SK-N-SH treated with all-trans-retinoic acid at 6 μM for 48 hours (cell line): ENCODE data around the gene OR10G6.

Experiments used
- ATAC-seq: fragments of 200-7000 bp; cut with Tn5 transposase; 3 replicates; pipeline ENCODE4 v1.9.1; 2020; ENCODE audit warnings: mild to moderate bottlenecking, moderate library complexity
- ARNTL ChIP-seq: fragments of 450-650 bp; formaldehyde crosslinking; IDR thresholded peaks from 2 replicates; pipeline ENCODE4 v1.5.0; 2020; ENCODE audit warnings: low read depth, mild to moderate bottlenecking, moderate library complexity, borderline replicate concordance
- BACH2 ChIP-seq: fragments of 250-450 bp; sonication (Bioruptor Pico); IDR thresholded peaks from 2 replicates; pipeline ENCODE4 v1.9.0; 2021; ENCODE audit warnings: mild to moderate bottlenecking, borderline replicate concordance
- CSDC2 ChIP-seq: fragments of 250-450 bp; sonication (Bioruptor Pico); IDR thresholded peaks from 2 replicates; pipeline ENCODE4 v1.5.0; 2020; ENCODE audit warnings: mild to moderate bottlenecking, moderate library complexity
- GLIS3 ChIP-seq: fragments of 250-450 bp; sonication (Bioruptor Pico); IDR thresholded peaks from 2 replicates; pipeline ENCODE4 v1.5.0; 2020; ENCODE audit warnings: mild to moderate bottlenecking, moderate library complexity
- ISL1 ChIP-seq: fragments of 250-450 bp; sonication (Bioruptor Pico); IDR thresholded peaks from 2 replicates; pipeline ENCODE4 v2.1.2; 2022; ENCODE audit warnings: mild to moderate bottlenecking, moderate library complexity
- OSR1 ChIP-seq: fragments of 250-450 bp; sonication (Bioruptor Pico); IDR thresholded peaks from 2 replicates; pipeline ENCODE4 v1.8.0; 2022; ENCODE audit warnings: moderate library complexity, mild to moderate bottlenecking, inconsistent platforms
- PPARA ChIP-seq: fragments of 250-450 bp; sonication (Bioruptor Pico); IDR thresholded peaks from 2 replicates; pipeline ENCODE4 v1.5.0; 2020; ENCODE audit warnings: mild to moderate bottlenecking, borderline replicate concordance
- RARB ChIP-seq: fragments of 250-450 bp; sonication (Bioruptor Pico); IDR thresholded peaks from 2 replicates; pipeline ENCODE4 v1.8.0; 2021; ENCODE audit warnings: mild to moderate bottlenecking, moderate library complexity
- SNAI2 ChIP-seq: fragments of 250-450 bp; sonication (Bioruptor Pico); IDR thresholded peaks from 2 replicates; pipeline ENCODE4 v1.5.0; 2020; ENCODE audit warnings: mild to moderate bottlenecking, moderate library complexity
- TCF4 ChIP-seq: fragments of 250-450 bp; sonication (Bioruptor Pico); IDR thresholded peaks from 2 replicates; pipeline ENCODE4 v1.8.0; 2021; ENCODE audit warnings: mild to moderate bottlenecking, moderate library complexity, borderline replicate concordance
- TOX ChIP-seq: fragments of 250-450 bp; sonication (Bioruptor Pico); IDR thresholded peaks from 2 replicates; pipeline ENCODE4 v1.8.0; 2021; ENCODE audit warnings: mild to moderate bottlenecking, moderate library complexity, borderline replicate concordance
- ZC3H10 ChIP-seq: fragments of 250-450 bp; sonication (Bioruptor Pico); IDR thresholded peaks from 2 replicates; pipeline ENCODE4 v1.5.1; 2021; ENCODE audit warnings: mild to moderate bottlenecking, moderate library complexity
- ZFP3 ChIP-seq: fragments of 250-450 bp; sonication (Bioruptor Pico); IDR thresholded peaks from 2 replicates; pipeline ENCODE4 v1.5.0; 2020; ENCODE audit warnings: mild to moderate bottlenecking, moderate library complexity
- ZFP30 ChIP-seq: fragments of 450-650 bp; formaldehyde crosslinking; IDR thresholded peaks from 2 replicates; pipeline ENCODE4 v1.5.0; 2022; ENCODE audit warnings: mild to moderate bottlenecking, moderate library complexity
- ZNF70 ChIP-seq: fragments of 450-650 bp; formaldehyde crosslinking; IDR thresholded peaks from 2 replicates; pipeline ENCODE4 v1.5.0; 2020; ENCODE audit warnings: mild to moderate bottlenecking, moderate library complexity
- ZNF8 ChIP-seq: fragments of 450-650 bp; formaldehyde crosslinking; IDR thresholded peaks from 2 replicates; pipeline ENCODE4 v1.5.0; 2020; ENCODE audit warnings: mild to moderate bottlenecking, moderate library complexity
- TF ChIP-seq, protein P1 (sequence below): fragments of 250-450 bp; sonication (Bioruptor Pico); IDR thresholded peaks from 2 replicates; pipeline ENCODE4 v1.8.0; 2020; ENCODE audit warnings: mild to moderate bottlenecking, moderate library complexity, borderline replicate concordance
- TF ChIP-seq, protein P2 (sequence below): fragments of 250-450 bp; sonication (Bioruptor Pico); IDR thresholded peaks from 2 replicates; pipeline ENCODE4 v1.5.1; 2021; ENCODE audit warnings: mild to moderate bottlenecking, moderate library complexity
- TF ChIP-seq, protein P3 (sequence below): fragments of 250-450 bp; sonication (Bioruptor Pico); IDR thresholded peaks from 2 replicates; pipeline ENCODE4 v1.8.0; 2021; ENCODE audit warnings: low read depth, mild to moderate bottlenecking, moderate library complexity, borderline replicate concordance
- TF ChIP-seq, protein P4 (sequence below): fragments of 250-450 bp; sonication (Bioruptor Pico); IDR thresholded peaks from 2 replicates; pipeline ENCODE4 v1.5.0; 2020; ENCODE audit warnings: mild to moderate bottlenecking, moderate library complexity
- TF ChIP-seq, protein P5 (sequence below): fragments of 250-450 bp; sonication (Bioruptor Pico); IDR thresholded peaks from 2 replicates; pipeline ENCODE4 v1.5.1; 2020; ENCODE audit warnings: low read depth, mild to moderate bottlenecking, moderate library complexity

The OR10G6 gene

DNA sequence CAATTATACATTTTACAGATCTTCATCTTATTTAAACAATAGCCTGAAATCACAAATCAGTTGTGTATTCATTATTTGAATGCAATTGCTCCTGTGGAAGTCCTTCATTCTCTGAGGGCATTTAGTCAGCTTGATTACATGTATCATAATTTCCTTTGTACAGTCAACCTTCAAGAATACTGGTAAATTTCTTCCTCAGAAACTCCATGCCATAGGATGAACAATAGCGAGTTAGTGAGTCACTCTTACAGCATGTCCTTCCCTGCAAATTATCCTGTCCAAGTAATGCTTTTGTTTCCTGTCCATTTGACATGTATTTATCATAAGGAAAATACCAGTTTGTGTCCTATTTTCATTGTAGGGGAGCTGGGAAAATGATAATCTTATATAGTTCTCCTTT is 21.1 kb downstream of the OR10G6 start:
- TF ChIP-seq PPARA (CRISPR knock-in tag) (no peak), GLIS3 (CRISPR knock-in tag) (no peak), OSR1 (CRISPR knock-in tag) (no peak), ZFP30 (CRISPR knock-in tag) (no peak), ISL1 (CRISPR knock-in tag) (no peak), CSDC2 (no peak), ZFP3 (CRISPR knock-in tag) (no peak), ARNTL (CRISPR knock-in tag) (no peak), TCF4 (CRISPR knock-in tag) (no peak), ZNF8 (CRISPR knock-in tag) (no peak), ZC3H10 (CRISPR knock-in tag) (no peak)
- TF ChIP-seq, protein P1, sequence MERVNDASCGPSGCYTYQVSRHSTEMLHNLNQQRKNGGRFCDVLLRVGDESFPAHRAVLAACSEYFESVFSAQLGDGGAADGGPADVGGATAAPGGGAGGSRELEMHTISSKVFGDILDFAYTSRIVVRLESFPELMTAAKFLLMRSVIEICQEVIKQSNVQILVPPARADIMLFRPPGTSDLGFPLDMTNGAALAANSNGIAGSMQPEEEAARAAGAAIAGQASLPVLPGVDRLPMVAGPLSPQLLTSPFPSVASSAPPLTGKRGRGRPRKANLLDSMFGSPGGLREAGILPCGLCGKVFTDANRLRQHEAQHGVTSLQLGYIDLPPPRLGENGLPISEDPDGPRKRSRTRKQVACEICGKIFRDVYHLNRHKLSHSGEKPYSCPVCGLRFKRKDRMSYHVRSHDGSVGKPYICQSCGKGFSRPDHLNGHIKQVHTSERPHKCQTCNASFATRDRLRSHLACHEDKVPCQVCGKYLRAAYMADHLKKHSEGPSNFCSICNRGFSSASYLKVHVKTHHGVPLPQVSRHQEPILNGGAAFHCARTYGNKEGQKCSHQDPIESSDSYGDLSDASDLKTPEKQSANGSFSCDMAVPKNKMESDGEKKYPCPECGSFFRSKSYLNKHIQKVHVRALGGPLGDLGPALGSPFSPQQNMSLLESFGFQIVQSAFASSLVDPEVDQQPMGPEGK (CRISPR knock-in tag) = no peak
- TF ChIP-seq, protein P2, sequence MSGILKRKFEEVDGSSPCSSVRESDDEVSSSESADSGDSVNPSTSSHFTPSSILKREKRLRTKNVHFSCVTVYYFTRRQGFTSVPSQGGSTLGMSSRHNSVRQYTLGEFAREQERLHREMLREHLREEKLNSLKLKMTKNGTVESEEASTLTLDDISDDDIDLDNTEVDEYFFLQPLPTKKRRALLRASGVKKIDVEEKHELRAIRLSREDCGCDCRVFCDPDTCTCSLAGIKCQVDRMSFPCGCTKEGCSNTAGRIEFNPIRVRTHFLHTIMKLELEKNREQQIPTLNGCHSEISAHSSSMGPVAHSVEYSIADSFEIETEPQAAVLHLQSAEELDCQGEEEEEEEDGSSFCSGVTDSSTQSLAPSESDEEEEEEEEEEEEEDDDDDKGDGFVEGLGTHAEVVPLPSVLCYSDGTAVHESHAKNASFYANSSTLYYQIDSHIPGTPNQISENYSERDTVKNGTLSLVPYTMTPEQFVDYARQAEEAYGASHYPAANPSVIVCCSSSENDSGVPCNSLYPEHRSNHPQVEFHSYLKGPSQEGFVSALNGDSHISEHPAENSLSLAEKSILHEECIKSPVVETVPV (CRISPR knock-in tag) = no peak
- TF ChIP-seq, protein P3, sequence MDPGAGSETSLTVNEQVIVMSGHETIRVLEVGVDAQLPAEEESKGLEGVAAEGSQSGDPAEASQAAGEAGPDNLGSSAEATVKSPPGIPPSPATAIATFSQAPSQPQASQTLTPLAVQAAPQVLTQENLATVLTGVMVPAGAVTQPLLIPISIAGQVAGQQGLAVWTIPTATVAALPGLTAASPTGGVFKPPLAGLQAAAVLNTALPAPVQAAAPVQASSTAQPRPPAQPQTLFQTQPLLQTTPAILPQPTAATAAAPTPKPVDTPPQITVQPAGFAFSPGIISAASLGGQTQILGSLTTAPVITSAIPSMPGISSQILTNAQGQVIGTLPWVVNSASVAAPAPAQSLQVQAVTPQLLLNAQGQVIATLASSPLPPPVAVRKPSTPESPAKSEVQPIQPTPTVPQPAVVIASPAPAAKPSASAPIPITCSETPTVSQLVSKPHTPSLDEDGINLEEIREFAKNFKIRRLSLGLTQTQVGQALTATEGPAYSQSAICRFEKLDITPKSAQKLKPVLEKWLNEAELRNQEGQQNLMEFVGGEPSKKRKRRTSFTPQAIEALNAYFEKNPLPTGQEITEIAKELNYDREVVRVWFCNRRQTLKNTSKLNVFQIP = no peak
- TF ChIP-seq, protein P4, sequence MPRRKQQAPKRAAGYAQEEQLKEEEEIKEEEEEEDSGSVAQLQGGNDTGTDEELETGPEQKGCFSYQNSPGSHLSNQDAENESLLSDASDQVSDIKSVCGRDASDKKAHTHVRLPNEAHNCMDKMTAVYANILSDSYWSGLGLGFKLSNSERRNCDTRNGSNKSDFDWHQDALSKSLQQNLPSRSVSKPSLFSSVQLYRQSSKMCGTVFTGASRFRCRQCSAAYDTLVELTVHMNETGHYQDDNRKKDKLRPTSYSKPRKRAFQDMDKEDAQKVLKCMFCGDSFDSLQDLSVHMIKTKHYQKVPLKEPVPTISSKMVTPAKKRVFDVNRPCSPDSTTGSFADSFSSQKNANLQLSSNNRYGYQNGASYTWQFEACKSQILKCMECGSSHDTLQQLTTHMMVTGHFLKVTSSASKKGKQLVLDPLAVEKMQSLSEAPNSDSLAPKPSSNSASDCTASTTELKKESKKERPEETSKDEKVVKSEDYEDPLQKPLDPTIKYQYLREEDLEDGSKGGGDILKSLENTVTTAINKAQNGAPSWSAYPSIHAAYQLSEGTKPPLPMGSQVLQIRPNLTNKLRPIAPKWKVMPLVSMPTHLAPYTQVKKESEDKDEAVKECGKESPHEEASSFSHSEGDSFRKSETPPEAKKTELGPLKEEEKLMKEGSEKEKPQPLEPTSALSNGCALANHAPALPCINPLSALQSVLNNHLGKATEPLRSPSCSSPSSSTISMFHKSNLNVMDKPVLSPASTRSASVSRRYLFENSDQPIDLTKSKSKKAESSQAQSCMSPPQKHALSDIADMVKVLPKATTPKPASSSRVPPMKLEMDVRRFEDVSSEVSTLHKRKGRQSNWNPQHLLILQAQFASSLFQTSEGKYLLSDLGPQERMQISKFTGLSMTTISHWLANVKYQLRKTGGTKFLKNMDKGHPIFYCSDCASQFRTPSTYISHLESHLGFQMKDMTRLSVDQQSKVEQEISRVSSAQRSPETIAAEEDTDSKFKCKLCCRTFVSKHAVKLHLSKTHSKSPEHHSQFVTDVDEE (CRISPR knock-in tag) = no peak
- ATAC-seq = peak; percentile 72

DNA sequence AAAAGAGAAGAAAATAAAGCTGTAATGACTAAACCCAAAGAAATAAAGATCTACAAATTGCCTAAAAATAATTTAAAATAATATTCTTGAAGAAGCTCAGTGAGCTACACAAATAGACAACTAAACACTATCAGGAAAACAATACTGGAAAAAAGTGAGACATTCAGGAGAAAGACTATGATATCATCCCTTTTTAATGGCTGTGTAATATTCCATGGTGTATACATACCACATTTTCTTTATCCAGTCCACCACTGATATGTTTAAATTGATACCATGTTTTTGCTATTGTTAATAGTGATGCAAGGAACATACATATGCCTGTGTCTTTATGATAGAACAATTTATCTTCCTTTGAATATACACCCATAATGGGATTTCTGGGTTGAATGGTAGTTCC is 38.2 kb downstream of the OR10G6 start:
- ATAC-seq = no peak

More for the DNA sequence above, 38.2 kb downstream of the OR10G6 start:
- TF ChIP-seq, protein P4 (CRISPR knock-in tag) = no peak
- TF ChIP-seq, protein P5, sequence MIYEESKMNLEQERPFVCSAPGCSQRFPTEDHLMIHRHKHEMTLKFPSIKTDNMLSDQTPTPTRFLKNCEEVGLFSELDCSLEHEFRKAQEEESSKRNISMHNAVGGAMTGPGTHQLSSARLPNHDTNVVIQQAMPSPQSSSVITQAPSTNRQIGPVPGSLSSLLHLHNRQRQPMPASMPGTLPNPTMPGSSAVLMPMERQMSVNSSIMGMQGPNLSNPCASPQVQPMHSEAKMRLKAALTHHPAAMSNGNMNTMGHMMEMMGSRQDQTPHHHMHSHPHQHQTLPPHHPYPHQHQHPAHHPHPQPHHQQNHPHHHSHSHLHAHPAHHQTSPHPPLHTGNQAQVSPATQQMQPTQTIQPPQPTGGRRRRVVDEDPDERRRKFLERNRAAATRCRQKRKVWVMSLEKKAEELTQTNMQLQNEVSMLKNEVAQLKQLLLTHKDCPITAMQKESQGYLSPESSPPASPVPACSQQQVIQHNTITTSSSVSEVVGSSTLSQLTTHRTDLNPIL (CRISPR knock-in tag) = no peak
- TF ChIP-seq ARNTL (CRISPR knock-in tag) (no peak), TCF4 (CRISPR knock-in tag) (no peak), RARB (no peak), TOX (CRISPR knock-in tag) (no peak), BACH2 (CRISPR knock-in tag) (no peak), ZNF70 (CRISPR knock-in tag) (no peak), SNAI2 (CRISPR knock-in tag) (no peak)
- TF ChIP-seq, protein P3 = no peak
- TF ChIP-seq, protein P1 (CRISPR knock-in tag) = no peak
